Activated CD8-positive, alpha-beta memory T cell treated with anti-CD3 and anti-CD28 coated beads for 24 hours (primary cell): Measurements from ENCODE around the gene ZFTA.

Experiments
- DNase-seq: peaks from one replicate; pipeline ENCODE4 v3.0.0-alpha.2; 2020

The ZFTA gene

GRCh38 chr11:63745304-63746170 lies 23.0 kb downstream of the ZFTA start:
- DNase-seq = no peak

- peak; percentile 81 for DNase-seq
Observed at GRCh38 chr11:63738720-63739360, 29.7 kb downstream of the ZFTA start.

GRCh38 chr11:63737718-63738117 lies 30.9 kb downstream of the ZFTA start:
- no peak for DNase-seq

GRCh38 chr11:63736864-63737263 lies 31.7 kb downstream of the ZFTA start:
- DNase-seq = no peak

- DNase-seq = no peak
Observed at GRCh38 chr11:63729326-63729725, 39.2 kb downstream of the ZFTA start.

GRCh38 chr11:63720611-63721010 lies 48.0 kb downstream of the ZFTA start:
- no peak for DNase-seq

- no peak for DNase-seq
Observed at GRCh38 chr11:63719987-63720386, 48.6 kb downstream of the ZFTA start.

GRCh38 chr11:63719001-63719400 lies 49.6 kb downstream of the ZFTA start:
- DNase-seq = no peak
